ENCODE measurements around the gene PKP1.

PKP1 gene

GRCh38 chr1:201363467-201363866 is 80.2 kb downstream of the PKP1 start:
- Histone ChIP-seq H3K27ac (ENCODE audit: low read depth, low read length, poor library complexity, severe bottlenecking) (no peak overlapping the region), H3K9me3 (ENCODE audit: low read length) (no peaks in the 10 kb centered on the region), H3K4me3 (ENCODE audit: low read depth, low read length, poor library complexity, severe bottlenecking) (no peak overlapping the region), H3K79me2 (ENCODE audit: insufficient read depth, low read length) (no peaks in the 10 kb centered on the region), H2AFZ (ENCODE audit: low read length) (no peak overlapping the region), H3F3A (ENCODE audit: insufficient read depth, low read length) (no peaks in the 10 kb centered on the region), H3K36me3 (ENCODE audit: insufficient read depth, low read length) (no peaks in the 10 kb centered on the region), H3K9me2 (ENCODE audit: low read depth, low read length) (no peaks in the 10 kb centered on the region), H4K20me1 (ENCODE audit: insufficient read depth, low read length) (no peaks in the 10 kb centered on the region), H3K27me3 (ENCODE audit: insufficient read depth, low read length) (no peaks in the 10 kb centered on the region), H3K4me1 (ENCODE audit: insufficient read depth, low read length, severe bottlenecking) (no peaks in the 10 kb centered on the region), H3K4me2 (ENCODE audit: low read length) (no peak overlapping the region), H3K9ac (ENCODE audit: low read length) (no peak overlapping the region)
- no peak for TF ChIP-seq CTCF (IDR thresholded peaks at IDR 0.05; ENCODE audit: low read length)
- TF ChIP-seq EZH2 (IDR thresholded peaks at IDR 0.05; ENCODE audit: borderline replicate concordance, low read length), result no peak

DNA sequence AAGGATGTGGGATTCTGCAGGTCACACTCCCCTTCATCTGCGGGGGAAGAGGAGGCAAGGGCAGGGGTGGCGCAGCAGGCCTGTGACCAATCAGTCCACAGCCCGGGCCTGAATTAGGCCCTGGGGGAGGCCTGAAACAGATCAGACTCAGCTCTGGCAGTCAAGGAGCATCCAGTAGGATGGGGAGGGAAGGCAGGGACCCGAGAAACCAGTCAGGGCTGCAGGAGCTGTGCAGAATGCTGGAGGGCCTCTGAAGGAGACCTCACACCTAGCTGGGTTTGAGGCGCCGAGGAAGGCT is 81.5 kb downstream of the PKP1 start:
- TF ChIP-seq CTCF (IDR thresholded peaks at IDR 0.05; ENCODE audit: low read length) (no peak), EZH2 (IDR thresholded peaks at IDR 0.05; ENCODE audit: borderline replicate concordance, low read length) (no peak)
- Histone ChIP-seq H3K27ac (ENCODE audit: low read depth, low read length, poor library complexity, severe bottlenecking) (no peak overlapping the region), H3K36me3 (ENCODE audit: insufficient read depth, low read length) (no peaks in the 10 kb centered on the region), H3K9me2 (ENCODE audit: low read depth, low read length) (no peaks in the 10 kb centered on the region), H4K20me1 (ENCODE audit: insufficient read depth, low read length) (no peaks in the 10 kb centered on the region), H3K9me3 (ENCODE audit: low read length) (no peaks in the 10 kb centered on the region), H3K4me2 (ENCODE audit: low read length) (no peak overlapping the region), H3K27me3 (ENCODE audit: insufficient read depth, low read length) (no peaks in the 10 kb centered on the region), H3K4me1 (ENCODE audit: insufficient read depth, low read length, severe bottlenecking) (no peaks in the 10 kb centered on the region), H3K9ac (ENCODE audit: low read length) (no peak overlapping the region), H2AFZ (ENCODE audit: low read length) (no peak overlapping the region), H3K4me3 (ENCODE audit: low read depth, low read length, poor library complexity, severe bottlenecking) (no peak overlapping the region), H3F3A (ENCODE audit: insufficient read depth, low read length) (no peaks in the 10 kb centered on the region), H3K79me2 (ENCODE audit: insufficient read depth, low read length) (no peaks in the 10 kb centered on the region)

- Histone ChIP-seq H3K9me3 (ENCODE audit: low read length) (no peaks in the 10 kb centered on the region), H3K79me2 (ENCODE audit: insufficient read depth, low read length) (no peaks in the 10 kb centered on the region), H2AFZ (ENCODE audit: low read length) (no peak overlapping the region), H3K9me2 (ENCODE audit: low read depth, low read length) (no peaks in the 10 kb centered on the region), H3K4me1 (ENCODE audit: insufficient read depth, low read length, severe bottlenecking) (no peaks in the 10 kb centered on the region), H3K36me3 (ENCODE audit: insufficient read depth, low read length) (no peaks in the 10 kb centered on the region), H3F3A (ENCODE audit: insufficient read depth, low read length) (no peaks in the 10 kb centered on the region), H3K9ac (ENCODE audit: low read length) (no peak overlapping the region), H3K27ac (ENCODE audit: low read depth, low read length, poor library complexity, severe bottlenecking) (no peak overlapping the region), H4K20me1 (ENCODE audit: insufficient read depth, low read length) (no peaks in the 10 kb centered on the region), H3K4me3 (ENCODE audit: low read depth, low read length, poor library complexity, severe bottlenecking) (no peak overlapping the region), H3K4me2 (ENCODE audit: low read length) (no peak overlapping the region), H3K27me3 (ENCODE audit: insufficient read depth, low read length) (no peaks in the 10 kb centered on the region)
- TF ChIP-seq CTCF (IDR thresholded peaks at IDR 0.05; ENCODE audit: low read length) (no peak), EZH2 (IDR thresholded peaks at IDR 0.05; ENCODE audit: borderline replicate concordance, low read length) (no peak)
These were observed 81.9 kb downstream of the PKP1 start for GRCh38 chr1:201365251-201365650.
